ENCODE results near the gene ZNF841.
A peak's percentile ranks its signal among the peaks of the same experiment; 100 is the strongest.

ZNF841 gene

DNA sequence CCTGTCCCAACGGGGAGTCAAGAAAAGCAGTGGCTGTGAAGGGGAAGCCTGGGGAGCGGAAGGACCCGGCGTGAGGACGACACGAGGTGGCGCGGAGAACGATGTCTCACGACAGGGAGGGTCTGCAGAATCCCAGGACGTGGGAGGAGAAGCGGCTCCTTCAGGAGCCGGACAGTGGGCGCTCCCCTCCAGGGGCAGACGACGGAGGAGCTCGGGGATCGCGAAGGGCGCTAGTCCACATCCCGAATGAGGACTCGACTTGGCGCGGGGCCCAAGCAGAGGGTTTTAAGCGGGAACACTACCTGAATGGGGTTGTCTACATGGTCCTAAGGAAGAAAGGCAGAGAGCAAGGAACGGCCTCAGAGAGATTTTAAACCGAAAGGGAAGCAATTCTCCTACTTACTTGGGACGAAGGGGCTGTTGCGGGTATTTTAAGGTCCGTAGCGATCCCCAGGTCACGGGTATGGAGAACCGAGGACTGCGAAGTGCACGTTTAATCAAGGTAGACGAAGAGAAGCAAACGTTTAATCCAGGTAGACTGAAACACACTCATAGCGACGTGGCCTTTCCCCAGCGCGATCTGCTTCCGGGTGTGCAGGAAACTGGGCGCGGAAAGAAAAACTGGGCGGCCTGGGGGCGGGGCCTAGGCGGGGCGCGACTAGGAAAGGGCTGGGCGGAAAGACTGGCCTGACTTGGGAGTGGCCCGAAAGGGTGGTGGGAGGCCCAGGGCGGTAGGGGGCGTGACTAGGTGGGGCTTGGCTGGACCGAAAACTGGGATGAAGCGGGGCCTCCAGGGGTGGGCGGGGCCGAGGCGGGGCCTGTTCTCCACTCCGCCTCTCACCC lies at the start of gene ZNF841:
Gene ZNF841 (minus strand): TSS at position 594 of the 843 bp plus-strand sequence. CDS start 10,964 bp downstream, outside the sequence.
- Mint-ChIP-seq H3K36me3 (ENCODE audit: low read depth) (peaks cover 63% of the 10 kb centered on the region), H3K27ac (peak within 1 kb of the TSS; percentile 68), H3K4me1 (peaks cover 16% of the 10 kb centered on the region), H3K9me3 (peaks cover 98% of the 10 kb centered on the region), H3K27me3 (ENCODE audit: low read depth, poor library complexity) (peaks cover 3% of the 10 kb centered on the region), H3K4me3 (peak within 1 kb of the TSS; percentile 93)
- peak; percentile 91 for DNase-seq
- TF ChIP-seq, protein P1, sequence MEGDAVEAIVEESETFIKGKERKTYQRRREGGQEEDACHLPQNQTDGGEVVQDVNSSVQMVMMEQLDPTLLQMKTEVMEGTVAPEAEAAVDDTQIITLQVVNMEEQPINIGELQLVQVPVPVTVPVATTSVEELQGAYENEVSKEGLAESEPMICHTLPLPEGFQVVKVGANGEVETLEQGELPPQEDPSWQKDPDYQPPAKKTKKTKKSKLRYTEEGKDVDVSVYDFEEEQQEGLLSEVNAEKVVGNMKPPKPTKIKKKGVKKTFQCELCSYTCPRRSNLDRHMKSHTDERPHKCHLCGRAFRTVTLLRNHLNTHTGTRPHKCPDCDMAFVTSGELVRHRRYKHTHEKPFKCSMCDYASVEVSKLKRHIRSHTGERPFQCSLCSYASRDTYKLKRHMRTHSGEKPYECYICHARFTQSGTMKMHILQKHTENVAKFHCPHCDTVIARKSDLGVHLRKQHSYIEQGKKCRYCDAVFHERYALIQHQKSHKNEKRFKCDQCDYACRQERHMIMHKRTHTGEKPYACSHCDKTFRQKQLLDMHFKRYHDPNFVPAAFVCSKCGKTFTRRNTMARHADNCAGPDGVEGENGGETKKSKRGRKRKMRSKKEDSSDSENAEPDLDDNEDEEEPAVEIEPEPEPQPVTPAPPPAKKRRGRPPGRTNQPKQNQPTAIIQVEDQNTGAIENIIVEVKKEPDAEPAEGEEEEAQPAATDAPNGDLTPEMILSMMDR (IDR thresholded peaks at IDR 0.05) = no peak

DNA sequence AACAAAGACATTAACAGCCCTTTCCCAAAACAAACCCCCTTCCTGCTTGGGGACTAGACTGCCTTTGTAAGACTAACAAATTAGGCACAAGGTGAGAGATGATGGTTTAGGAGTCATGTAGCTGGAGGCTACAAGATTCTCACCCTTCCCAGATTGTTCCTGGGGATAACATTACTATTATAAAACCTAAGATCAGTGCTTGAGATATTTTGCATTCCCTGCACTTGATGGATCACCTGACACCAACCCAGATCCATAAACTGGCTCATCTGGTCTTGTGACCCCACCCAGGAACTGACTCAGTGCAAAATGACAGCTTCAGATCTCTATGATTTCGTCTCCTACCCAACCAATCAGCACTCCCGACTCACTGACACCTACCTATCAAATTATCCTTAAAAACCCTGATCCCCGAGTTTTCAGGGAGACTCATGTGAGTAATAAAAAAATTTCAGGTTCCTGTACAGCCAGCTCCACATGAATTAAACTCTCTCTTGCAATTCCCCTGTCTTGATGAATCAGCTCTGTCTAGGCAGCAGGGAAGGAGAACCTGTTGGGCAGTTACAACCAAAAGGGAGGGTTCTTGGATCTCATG lies 46.5 kb upstream of the ZNF841 start:
- Mint-ChIP-seq H3K36me3 (ENCODE audit: low read depth) (peaks cover 57% of the 10 kb centered on the region), H3K27me3 (ENCODE audit: low read depth, poor library complexity) (peaks cover 12% of the 10 kb centered on the region), H3K27ac (no peak overlapping the region), H3K4me1 (peaks cover 24% of the 10 kb centered on the region), H3K4me3 (no peak overlapping the region), H3K9me3 (peaks cover 77% of the 10 kb centered on the region)
- TF ChIP-seq, protein P1 (IDR thresholded peaks at IDR 0.05) = no peak
- no peak for DNase-seq

DNA sequence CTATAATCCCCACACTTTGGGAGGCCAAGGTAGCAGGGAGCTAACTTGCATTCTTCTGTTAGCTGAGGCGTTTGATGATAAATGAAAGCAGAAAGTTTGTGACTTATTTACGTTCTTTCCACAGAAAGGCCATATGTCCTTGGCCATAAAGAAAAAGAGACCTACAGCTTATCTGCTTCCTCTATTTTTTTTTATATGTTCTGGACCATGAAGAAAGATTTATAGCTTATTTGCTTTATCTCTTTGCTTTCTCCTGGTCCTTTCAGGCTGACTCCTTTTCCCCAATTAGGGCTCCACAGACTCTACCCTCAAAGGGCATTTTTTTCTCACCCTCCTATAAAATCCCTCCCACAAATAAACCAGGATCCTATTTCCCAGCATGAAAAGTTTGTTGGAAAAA lies 45.6 kb upstream of the ZNF841 start:
- Mint-ChIP-seq H3K9me3 (peaks cover 78% of the 10 kb centered on the region), H3K4me1 (peaks cover 24% of the 10 kb centered on the region), H3K27me3 (ENCODE audit: low read depth, poor library complexity) (peaks cover 15% of the 10 kb centered on the region), H3K36me3 (ENCODE audit: low read depth) (peaks cover 58% of the 10 kb centered on the region), H3K4me3 (peak overlapping the region; percentile 30), H3K27ac (peak overlapping the region; percentile 66)
- DNase-seq = no peak
- TF ChIP-seq, protein P1 (IDR thresholded peaks at IDR 0.05) = no peak

DNA sequence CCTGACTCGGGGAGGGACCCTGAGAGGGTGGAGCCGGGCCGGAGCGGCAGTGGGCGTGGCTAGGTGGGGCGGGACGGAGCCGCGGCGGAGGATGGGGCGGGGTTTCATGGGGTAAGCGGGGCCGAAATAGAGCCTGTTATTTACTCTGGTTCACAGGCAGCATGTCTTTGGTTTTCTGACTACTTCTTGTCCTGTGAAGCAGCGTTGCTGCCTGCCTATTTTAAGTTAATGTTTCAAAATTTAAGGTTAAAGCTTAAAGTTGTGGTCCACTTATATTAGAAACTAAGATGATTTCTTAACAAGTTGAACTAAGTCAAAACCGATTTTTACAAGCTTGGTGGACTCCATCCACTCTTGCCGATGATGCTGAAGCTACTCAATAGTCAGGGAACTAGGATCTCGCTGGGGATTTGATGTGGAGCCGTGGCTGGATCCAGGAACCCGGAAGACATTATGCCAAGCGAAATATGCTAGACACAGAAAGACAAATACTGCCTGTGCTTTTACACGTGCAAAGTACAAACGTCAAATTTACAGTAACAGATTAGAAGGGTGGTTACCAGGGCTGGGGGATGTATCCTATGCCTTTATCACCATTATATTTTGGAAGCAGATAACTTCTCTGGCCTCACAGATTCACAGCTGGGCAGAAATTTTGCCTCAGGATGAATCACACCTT lies 44.6 kb upstream of the ZNF841 start:
- Mint-ChIP-seq H3K27ac (peak overlapping the region; percentile 99), H3K4me1 (peaks cover 24% of the 10 kb centered on the region), H3K4me3 (peak overlapping the region; percentile 97), H3K36me3 (ENCODE audit: low read depth) (peaks cover 65% of the 10 kb centered on the region), H3K9me3 (peaks cover 81% of the 10 kb centered on the region), H3K27me3 (ENCODE audit: low read depth, poor library complexity) (peaks cover 13% of the 10 kb centered on the region)
- TF ChIP-seq, protein P1 (IDR thresholded peaks at IDR 0.05) = no peak
- peak; percentile 98 for DNase-seq

DNA sequence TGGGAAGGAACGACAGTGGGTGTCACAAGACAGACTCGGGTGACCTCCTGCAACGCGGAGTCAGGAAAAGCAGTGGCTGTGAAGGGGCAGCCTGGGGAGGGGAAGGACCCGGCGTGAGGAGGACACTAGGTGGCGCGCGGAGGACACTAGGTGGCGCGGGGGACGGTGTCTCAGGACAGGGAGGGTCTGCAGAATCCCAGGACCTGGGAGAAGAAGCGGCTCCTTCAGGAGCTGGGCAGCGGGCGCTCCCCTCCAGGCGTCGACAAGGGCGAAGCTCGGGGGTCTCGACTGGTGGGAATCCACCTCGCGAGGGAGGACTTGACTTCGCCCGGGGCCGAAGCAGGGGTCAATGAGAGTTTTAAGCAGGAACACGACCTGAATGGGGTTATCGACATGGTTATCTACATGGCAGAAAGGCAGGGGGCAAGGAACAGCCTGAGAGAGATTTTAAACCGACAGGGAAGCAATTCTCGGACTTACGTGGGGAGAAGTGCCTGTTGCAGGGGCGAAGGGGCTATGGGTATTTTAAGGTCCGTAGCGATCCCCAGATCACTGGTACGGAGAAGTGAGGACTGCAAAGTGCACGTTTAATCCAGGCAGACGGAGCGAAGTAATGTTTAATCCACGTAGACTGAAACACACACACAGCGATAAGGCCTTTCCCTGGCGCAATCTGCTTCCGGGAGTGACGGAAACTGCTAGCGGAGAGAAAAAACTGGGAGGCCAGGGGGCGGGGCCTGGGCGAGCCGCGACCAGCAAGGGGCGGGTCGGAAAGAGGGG lies 43.9 kb upstream of the ZNF841 start, which contains the start of gene ZNF616:
Gene ZNF616 (minus strand): TSS at position 687 of the 780 bp plus-strand sequence. CDS start 9,426 bp downstream, outside the sequence.
- peaks cover 24% of the 10 kb centered on the region for H3K4me1 Mint-ChIP-seq
- peaks cover 13% of the 10 kb centered on the region for H3K27me3 Mint-ChIP-seq (ENCODE audit: low read depth, poor library complexity)
- TF ChIP-seq, protein P1 (IDR thresholded peaks at IDR 0.05) = peak; percentile 67
- peaks cover 67% of the 10 kb centered on the region for H3K36me3 Mint-ChIP-seq (ENCODE audit: low read depth)
- peak; percentile 91 for DNase-seq
- peak within 1 kb of the TSS; percentile 99 for H3K27ac Mint-ChIP-seq
- peaks cover 81% of the 10 kb centered on the region for H3K9me3 Mint-ChIP-seq
- peak within 1 kb of the TSS; percentile 97 for H3K4me3 Mint-ChIP-seq

Measured in nephron progenitor cell (in vitro differentiated cells).